ENCODE data around the gene COL16A1. TPM values are rescaled to one million over a fixed set of nuclear protein-coding genes. Genes with fewer than 3 reads are reported as not detected.
A peak's percentile ranks its signal among the peaks of the same experiment; 100 is the strongest.

COL16A1 gene
- total and polyA plus RNA-seq, 7 donors: 4.6 to 271 (median 43.1) TPM

GRCh38 chr1:31669786-31670592 is 33.8 kb downstream of the COL16A1 start:
- Histone ChIP-seq H3K36me3 (peaks cover 0 to 18% (median 3%) of the 10 kb centered on the region in 4 donors), H3K27me3 (no peaks in the 10 kb centered on the region), H3K9me3 (no peaks in the 10 kb centered on the region), H3K4me1 (peaks cover 0 to 95% (median 82%) of the 10 kb centered on the region in 4 donors), H3K4me3 (peak overlapping the region in 3 of 4 donors; percentile 26 to 32 (median 28)), H3K27ac (peak overlapping the region; percentile 77 to 82 (median 80))
- peak; percentile 94 for DNase-seq
- no peak for TF ChIP-seq EP300 (IDR thresholded peaks at IDR 0.05)
- peak; percentile 5 to 57 (median 38) for TF ChIP-seq POLR2AphosphoS5 (IDR thresholded peaks at IDR 0.05)
- TF ChIP-seq POLR2A (IDR thresholded peaks at IDR 0.05): peak in 1 of 2 donors; percentile 11
- TF ChIP-seq CTCF (IDR thresholded peaks at IDR 0.05): peak in 1 of 4 experiments; percentile 26
- WGBS, 2 donors: 7 to 12% methylated on average over 30 of the region's 30 CpGs
- intact Hi-C loops (cut with DNase I): loop anchor here (2.0 to 10.0 kb wide), 2 partner anchors 45 to 295 kb away; no protein-coding TSS in a partner anchor

- no peak for DNase-seq
- WGBS, 2 donors: 17 to 61% methylated on average over 7 of the region's 7 CpGs
- Histone ChIP-seq H3K27ac (peak overlapping the region; percentile 77 to 82 (median 80)), H3K4me3 (peak overlapping the region in 3 of 4 donors; percentile 26 to 32 (median 28)), H3K9me3 (no peaks in the 10 kb centered on the region), H3K36me3 (peaks cover 0 to 20% (median 3%) of the 10 kb centered on the region in 4 donors), H3K27me3 (no peaks in the 10 kb centered on the region), H3K4me1 (peaks cover 0 to 90% (median 76%) of the 10 kb centered on the region in 4 donors)
- intact Hi-C loops (cut with DNase I): loop anchor here (2.0 to 10.0 kb wide), 2 partner anchors 45 to 295 kb away; no protein-coding TSS in a partner anchor
- TF ChIP-seq EP300 (IDR thresholded peaks at IDR 0.05): no peak
- TF ChIP-seq CTCF (IDR thresholded peaks at IDR 0.05): no peak
- no peak for TF ChIP-seq POLR2AphosphoS5 (IDR thresholded peaks at IDR 0.05)
- TF ChIP-seq POLR2A (IDR thresholded peaks at IDR 0.05): no peak
Observed at GRCh38 chr1:31669433-31669785, 34.4 kb downstream of the COL16A1 start.

GRCh38 chr1:31668303-31668883 is 35.4 kb downstream of the COL16A1 start:
- Histone ChIP-seq H3K27ac (peak overlapping the region in 3 of 4 donors; percentile 4 to 82 (median 81)), H3K36me3 (peaks cover 0 to 20% (median 3%) of the 10 kb centered on the region in 4 donors), H3K4me3 (no peak overlapping the region), H3K27me3 (no peaks in the 10 kb centered on the region), H3K9me3 (no peaks in the 10 kb centered on the region), H3K4me1 (peaks cover 0 to 79% (median 66%) of the 10 kb centered on the region in 4 donors)
- TF ChIP-seq EP300 (IDR thresholded peaks at IDR 0.05) (no peak), POLR2AphosphoS5 (IDR thresholded peaks at IDR 0.05) (no peak), POLR2A (IDR thresholded peaks at IDR 0.05) (no peak), CTCF (IDR thresholded peaks at IDR 0.05) (no peak)
- DNase-seq: no peak
- intact Hi-C loops (cut with DNase I): loop anchor here (2.0 to 10.0 kb wide), 2 partner anchors 46 to 296 kb away; no protein-coding TSS in a partner anchor
- 86% methylated on average over 11 of the region's 11 CpGs for WGBS, 2 donors

GRCh38 chr1:31667065-31667785 is 36.6 kb downstream of the COL16A1 start:
- no peak for TF ChIP-seq POLR2AphosphoS5 (IDR thresholded peaks at IDR 0.05)
- peak overlapping the region; percentile 14 to 70 (median 60) for H3K27ac ChIP-seq
- intact Hi-C loops (cut with DNase I): loop anchor here (10.0 kb wide), 1 partner anchor 298 kb away; no protein-coding TSS in a partner anchor
- no peak overlapping the region for H3K4me3 ChIP-seq
- no peak for DNase-seq
- peaks cover 0 to 20% (median 4%) of the 10 kb centered on the region in 4 donors for H3K36me3 ChIP-seq
- 80 to 88% methylated on average over 19 of the region's 19 CpGs for WGBS, 2 donors
- H3K27me3 ChIP-seq: no peaks in the 10 kb centered on the region
- peaks cover 0 to 68% (median 55%) of the 10 kb centered on the region in 4 donors for H3K4me1 ChIP-seq
- no peaks in the 10 kb centered on the region for H3K9me3 ChIP-seq

All from sigmoid colon (tissue), 7 donors.